GM12872 (cell line): ENCODE results near the gene FEM1C.

ENCODE experiments used
- TF ChIP-seq, protein P1 (sequence below): IDR thresholded peaks from 3 replicates; pipeline ENCODE4 v1.5.1; 2011; ENCODE audit warnings: low read depth, mild to moderate bottlenecking, low read length, moderate library complexity; ENCODE audit not compliant: insufficient read depth

The FEM1C gene

GRCh38 chr5:115487168-115487567 lies 57.4 kb downstream of the FEM1C start:
- TF ChIP-seq, protein P1, sequence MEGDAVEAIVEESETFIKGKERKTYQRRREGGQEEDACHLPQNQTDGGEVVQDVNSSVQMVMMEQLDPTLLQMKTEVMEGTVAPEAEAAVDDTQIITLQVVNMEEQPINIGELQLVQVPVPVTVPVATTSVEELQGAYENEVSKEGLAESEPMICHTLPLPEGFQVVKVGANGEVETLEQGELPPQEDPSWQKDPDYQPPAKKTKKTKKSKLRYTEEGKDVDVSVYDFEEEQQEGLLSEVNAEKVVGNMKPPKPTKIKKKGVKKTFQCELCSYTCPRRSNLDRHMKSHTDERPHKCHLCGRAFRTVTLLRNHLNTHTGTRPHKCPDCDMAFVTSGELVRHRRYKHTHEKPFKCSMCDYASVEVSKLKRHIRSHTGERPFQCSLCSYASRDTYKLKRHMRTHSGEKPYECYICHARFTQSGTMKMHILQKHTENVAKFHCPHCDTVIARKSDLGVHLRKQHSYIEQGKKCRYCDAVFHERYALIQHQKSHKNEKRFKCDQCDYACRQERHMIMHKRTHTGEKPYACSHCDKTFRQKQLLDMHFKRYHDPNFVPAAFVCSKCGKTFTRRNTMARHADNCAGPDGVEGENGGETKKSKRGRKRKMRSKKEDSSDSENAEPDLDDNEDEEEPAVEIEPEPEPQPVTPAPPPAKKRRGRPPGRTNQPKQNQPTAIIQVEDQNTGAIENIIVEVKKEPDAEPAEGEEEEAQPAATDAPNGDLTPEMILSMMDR = no peak

GRCh38 chr5:115486728-115487127 lies 57.8 kb downstream of the FEM1C start:
- TF ChIP-seq, protein P1 = no peak

DNA sequence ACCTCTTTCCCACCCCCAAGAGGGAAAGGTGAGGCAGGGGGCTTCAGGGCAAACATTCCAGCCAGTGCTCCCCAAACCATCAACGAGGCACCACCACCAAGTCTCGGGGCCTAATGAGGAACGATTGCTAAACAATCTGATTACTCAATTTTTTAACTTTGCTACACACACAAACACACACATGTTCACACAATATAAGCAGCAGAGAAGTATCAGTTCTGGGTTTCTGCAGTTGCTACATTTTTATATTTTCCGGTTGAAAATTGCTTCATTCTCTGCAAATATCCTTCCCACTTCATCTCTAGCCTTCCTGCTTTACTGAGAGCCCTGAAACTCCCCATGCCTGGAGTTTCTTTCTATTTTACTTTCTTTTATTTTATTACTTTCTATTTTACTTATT lies 60.2 kb downstream of the FEM1C start:
- TF ChIP-seq, protein P1 = no peak

- TF ChIP-seq, protein P1 = no peak
Observed at GRCh38 chr5:115480900-115481299, 63.7 kb downstream of the FEM1C start.

DNA sequence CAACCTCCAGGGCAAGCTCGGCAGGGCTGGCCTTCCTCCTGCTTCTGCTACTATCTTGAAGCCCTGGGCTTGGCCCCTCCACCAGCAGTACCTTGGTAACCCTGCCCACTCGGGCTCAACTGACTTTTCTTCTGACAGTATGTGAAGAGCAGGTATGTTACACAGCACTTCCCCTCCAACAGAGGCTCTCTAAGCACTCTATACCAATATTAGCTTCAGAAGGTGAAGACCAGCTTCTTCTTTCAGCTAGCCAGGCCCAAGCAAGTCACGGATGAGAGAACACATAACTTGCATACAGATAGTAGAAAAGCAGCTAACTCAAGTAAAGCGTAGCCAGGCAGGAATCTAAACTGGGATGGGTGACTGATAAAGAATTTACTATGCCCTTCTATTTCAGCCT lies 64.3 kb downstream of the FEM1C start:
- TF ChIP-seq, protein P1 = no peak

DNA sequence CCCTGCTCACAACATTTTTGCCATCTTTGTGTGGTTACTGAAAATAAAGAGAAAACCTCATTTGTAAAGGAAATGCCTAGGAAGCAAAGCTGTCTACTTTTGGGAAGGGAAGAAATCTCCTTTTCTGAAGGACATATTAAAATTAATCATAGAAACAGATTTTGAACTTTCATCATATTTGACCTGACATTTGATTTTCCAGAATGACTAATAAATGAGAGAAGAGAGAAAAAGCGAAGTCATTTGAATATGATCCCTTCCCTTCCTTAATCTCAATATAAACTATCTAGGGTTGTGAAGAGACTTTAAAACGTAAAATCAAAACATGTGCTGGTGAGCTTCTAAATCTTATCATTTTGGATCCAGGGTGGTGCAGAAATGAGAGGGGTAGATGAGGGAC lies 66.3 kb downstream of the FEM1C start:
- TF ChIP-seq, protein P1 = no peak

GRCh38 chr5:115477581-115477980 lies 67.0 kb downstream of the FEM1C start:
- TF ChIP-seq, protein P1 = no peak

GRCh38 chr5:115475788-115476187 lies 68.8 kb downstream of the FEM1C start:
- TF ChIP-seq, protein P1 = no peak
